PC-3 (cell line): ENCODE results near the gene CHN1. TPM values are rescaled to one million over a fixed set of nuclear protein-coding genes. Genes with fewer than 3 reads are reported as not detected.

Source experiments
- ATAC-seq: fragments of 200-7000 bp; cut with Tn5 transposase; 2 replicates; pipeline ENCODE4 v1.9.1; 2020; ENCODE audit warnings: mild to moderate bottlenecking, moderate library complexity
- BruUV-seq: library from RNA; stranded (reverse); fragments of 400-500 nt; replicated peaks from 2 replicates; lab custom pipeline; 2021; lab: Mats Ljungman, UMichigan
- CTCF ChIA-PET: fragments of 300-600 bp; sonication (Branson Sonifier 250); formaldehyde crosslinking; loops from one replicate; lab custom pipeline; 2022; ENCODE audit warnings: antibody characterized with exemption; lab: Charles Lee
- POLR2A ChIA-PET: fragments of 300-600 bp; sonication (Branson Sonifier 250); formaldehyde crosslinking; loops from one replicate; lab custom pipeline; 2022; ENCODE audit warnings: antibody characterized with exemption; ENCODE audit not compliant: unreplicated experiment; lab: Charles Lee
- DNase-seq: peaks from one replicate; pipeline ENCODE4 v3.0.0-alpha.2; 2015
- H2AFZ ChIP-seq: fragments of 300-600 bp; sonication (generic); 2 replicates; pipeline ENCODE4 v1.6.0; 2016; ENCODE audit warnings: antibody characterized with exemption, low read length
- H3F3A ChIP-seq: fragments of 300-600 bp; sonication (generic); one replicate; pipeline ENCODE4 v1.6.0; 2017; ENCODE audit warnings: antibody characterized with exemption, low read length, control low read depth, mild to moderate bottlenecking; ENCODE audit not compliant: unreplicated experiment
- H3K27ac ChIP-seq: fragments of 300-600 bp; sonication (generic); 2 replicates; pipeline ENCODE4 v1.5.1; 2016; ENCODE audit warnings: mild to moderate bottlenecking, low read length
- H3K27me3 ChIP-seq: fragments of 300-600 bp; sonication (generic); 2 replicates; pipeline ENCODE4 v1.6.1; 2016; ENCODE audit warnings: low read length, mixed read lengths
- H3K36me3 ChIP-seq: fragments of 300-600 bp; sonication (generic); 2 replicates; pipeline ENCODE4 v1.6.1; 2016; ENCODE audit warnings: low read depth, mixed run types, low read length, mixed read lengths
- H3K4me1 ChIP-seq: fragments of 300-600 bp; sonication (generic); 2 replicates; pipeline ENCODE4 v1.5.1; 2016; ENCODE audit warnings: low read length; ENCODE audit not compliant: insufficient read depth
- H3K4me2 ChIP-seq: fragments of 300-600 bp; sonication (generic); 2 replicates; pipeline ENCODE4 v1.6.0; 2016; ENCODE audit warnings: low read length
- H3K4me3 ChIP-seq: fragments of 300-600 bp; sonication (generic); 2 replicates; pipeline ENCODE4 v1.5.1; 2016; ENCODE audit warnings: mild to moderate bottlenecking, low read length, mixed read lengths
- H3K79me2 ChIP-seq: fragments of 300-600 bp; sonication (generic); 2 replicates; pipeline ENCODE4 v1.6.1; 2017; ENCODE audit warnings: low read length, mixed read lengths
- H3K9ac ChIP-seq: fragments of 300-600 bp; sonication (generic); 2 replicates; pipeline ENCODE4 v1.6.0; 2016; ENCODE audit warnings: mild to moderate bottlenecking, low read length
- H3K9me2 ChIP-seq: fragments of 300-600 bp; sonication (generic); replicated peaks from 2 replicates; pipeline ENCODE4 v1.6.1; 2016; ENCODE audit warnings: mixed run types, low read length, mixed read lengths
- H3K9me3 ChIP-seq: fragments of 300-600 bp; sonication (generic); 2 replicates; pipeline ENCODE4 v1.6.1; 2016; ENCODE audit warnings: low read length, mixed read lengths
- H4K20me1 ChIP-seq: fragments of 300-600 bp; sonication (generic); 2 replicates; pipeline ENCODE4 v1.6.1; 2016; ENCODE audit warnings: low read length, mixed read lengths
- EZH2 ChIP-seq: fragments of 300-600 bp; sonication (generic); IDR thresholded peaks from one replicate; pipeline ENCODE4 v1.6.1; 2017; ENCODE audit warnings: antibody characterized with exemption, mild to moderate bottlenecking, low read length; ENCODE audit not compliant: unreplicated experiment
- EZH2phosphoT487 ChIP-seq: fragments of 300-600 bp; sonication (generic); IDR thresholded peaks from 2 replicates; pipeline ENCODE4 v1.6.1; 2018; ENCODE audit warnings: mild to moderate bottlenecking, antibody characterized with exemption, low read length, borderline replicate concordance
- intact Hi-C: fragments of 100-400 bp; cut with micrococcal nuclease; formaldehyde crosslinking; loops from 2 replicates; pipeline ENCODE4 v1.9.0; 2023
- total RNA-seq: library from RNA; depleted of rRNA; stranded (reverse); fragments of >200 nt; gene quantifications from 2 replicates; pipeline ENCODE4 v1.2.3, GENCODE V29; 2014
- TF ChIP-seq, protein P1 (sequence below): fragments of 300-600 bp; sonication (generic); conservative IDR thresholded peaks from 2 replicates; pipeline ENCODE4 v1.5.1; 2017; ENCODE audit warnings: antibody characterized with exemption, low read depth, mild to moderate bottlenecking, low read length

Gene CHN1
- total RNA-seq, 1 experiment from 2014 or later: 7.8 TPM

DNA sequence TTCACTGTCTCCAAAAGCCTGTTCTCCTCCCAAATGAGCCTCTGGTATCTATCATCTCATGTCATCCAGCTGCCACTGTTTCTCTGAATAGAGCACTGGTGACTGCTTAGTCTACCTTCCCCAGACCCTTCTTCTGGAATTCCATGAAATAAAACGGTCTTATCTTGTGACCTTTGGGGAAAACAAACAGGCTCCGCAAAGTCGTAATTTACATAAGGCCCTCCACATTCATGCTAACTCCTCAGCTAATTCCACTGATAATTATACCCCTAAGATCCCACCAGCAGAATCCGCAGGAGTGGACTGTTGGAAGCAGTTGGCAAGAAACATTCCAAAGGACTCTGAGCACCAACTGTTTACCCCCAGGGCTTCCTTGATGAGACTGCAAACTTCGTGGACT lies 33.9 kb upstream of the CHN1 start:
- intact Hi-C loops: loop anchor here (10.0 kb wide), 1 partner anchor 1056 kb away; the partner anchor contains the start of genes HOXD12 and HOXD13

DNA sequence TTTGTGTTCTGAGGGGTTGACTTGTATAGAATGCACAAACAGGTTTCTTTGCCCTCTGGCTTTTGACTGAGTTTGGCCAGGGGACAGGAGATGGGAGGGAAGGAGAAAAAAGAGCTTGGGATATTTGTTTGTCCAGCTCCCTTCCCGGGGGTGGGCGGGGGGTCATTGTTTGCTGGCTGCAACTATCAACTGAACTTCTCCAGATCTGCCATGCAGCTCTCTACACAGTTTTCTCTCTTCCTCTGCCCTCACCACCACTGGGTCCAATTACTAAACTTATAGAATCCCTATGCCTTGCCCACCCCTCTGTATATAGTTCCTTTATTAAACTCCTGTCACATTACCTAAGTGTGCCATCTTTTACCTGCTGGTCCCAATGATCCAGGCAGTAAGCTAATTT lies 32.8 kb upstream of the CHN1 start:
- intact Hi-C loops: loop anchor here (10.0 kb wide), 1 partner anchor 1057 kb away; the partner anchor contains the start of genes HOXD12 and HOXD13
- Histone ChIP-seq H3K27ac (no peak overlapping the region), H3F3A (no peaks in the 10 kb centered on the region), H3K9me3 (no peaks in the 10 kb centered on the region), H3K4me3 (no peak overlapping the region), H2AFZ (no peak overlapping the region), H3K4me2 (no peak overlapping the region), H3K79me2 (no peaks in the 10 kb centered on the region), H4K20me1 (no peaks in the 10 kb centered on the region), H3K36me3 (no peaks in the 10 kb centered on the region), H3K4me1 (no peaks in the 10 kb centered on the region), H3K27me3 (no peaks in the 10 kb centered on the region), H3K9me2 (no peaks in the 10 kb centered on the region), H3K9ac (no peak overlapping the region)
- DNase-seq (no peak), ATAC-seq (no peak)
- ChIA-PET CTCF (no interaction called here), POLR2A (no interaction called here)
- TF ChIP-seq, protein P1, sequence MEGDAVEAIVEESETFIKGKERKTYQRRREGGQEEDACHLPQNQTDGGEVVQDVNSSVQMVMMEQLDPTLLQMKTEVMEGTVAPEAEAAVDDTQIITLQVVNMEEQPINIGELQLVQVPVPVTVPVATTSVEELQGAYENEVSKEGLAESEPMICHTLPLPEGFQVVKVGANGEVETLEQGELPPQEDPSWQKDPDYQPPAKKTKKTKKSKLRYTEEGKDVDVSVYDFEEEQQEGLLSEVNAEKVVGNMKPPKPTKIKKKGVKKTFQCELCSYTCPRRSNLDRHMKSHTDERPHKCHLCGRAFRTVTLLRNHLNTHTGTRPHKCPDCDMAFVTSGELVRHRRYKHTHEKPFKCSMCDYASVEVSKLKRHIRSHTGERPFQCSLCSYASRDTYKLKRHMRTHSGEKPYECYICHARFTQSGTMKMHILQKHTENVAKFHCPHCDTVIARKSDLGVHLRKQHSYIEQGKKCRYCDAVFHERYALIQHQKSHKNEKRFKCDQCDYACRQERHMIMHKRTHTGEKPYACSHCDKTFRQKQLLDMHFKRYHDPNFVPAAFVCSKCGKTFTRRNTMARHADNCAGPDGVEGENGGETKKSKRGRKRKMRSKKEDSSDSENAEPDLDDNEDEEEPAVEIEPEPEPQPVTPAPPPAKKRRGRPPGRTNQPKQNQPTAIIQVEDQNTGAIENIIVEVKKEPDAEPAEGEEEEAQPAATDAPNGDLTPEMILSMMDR: no peak
- TF ChIP-seq EZH2phosphoT487 (no peak), EZH2 (no peak)
- BruUV-seq: no TSS peak

More for the DNA sequence above, 33.9 kb upstream of the CHN1 start:
- Histone ChIP-seq H3K36me3 (no peaks in the 10 kb centered on the region), H3F3A (no peaks in the 10 kb centered on the region), H3K27ac (no peak overlapping the region), H2AFZ (no peak overlapping the region), H3K79me2 (no peaks in the 10 kb centered on the region), H3K27me3 (no peaks in the 10 kb centered on the region), H3K4me2 (no peak overlapping the region), H3K9me3 (no peaks in the 10 kb centered on the region), H3K4me1 (no peaks in the 10 kb centered on the region), H3K9me2 (no peaks in the 10 kb centered on the region), H3K4me3 (no peak overlapping the region), H3K9ac (no peak overlapping the region), H4K20me1 (no peaks in the 10 kb centered on the region)
- ATAC-seq: no peak
- TF ChIP-seq EZH2phosphoT487 (no peak), EZH2 (no peak)
- TF ChIP-seq, protein P1: no peak
- DNase-seq: no peak
- CTCF ChIA-PET: no interaction called here
- POLR2A ChIA-PET: no interaction called here
- BruUV-seq: no TSS peak

DNA sequence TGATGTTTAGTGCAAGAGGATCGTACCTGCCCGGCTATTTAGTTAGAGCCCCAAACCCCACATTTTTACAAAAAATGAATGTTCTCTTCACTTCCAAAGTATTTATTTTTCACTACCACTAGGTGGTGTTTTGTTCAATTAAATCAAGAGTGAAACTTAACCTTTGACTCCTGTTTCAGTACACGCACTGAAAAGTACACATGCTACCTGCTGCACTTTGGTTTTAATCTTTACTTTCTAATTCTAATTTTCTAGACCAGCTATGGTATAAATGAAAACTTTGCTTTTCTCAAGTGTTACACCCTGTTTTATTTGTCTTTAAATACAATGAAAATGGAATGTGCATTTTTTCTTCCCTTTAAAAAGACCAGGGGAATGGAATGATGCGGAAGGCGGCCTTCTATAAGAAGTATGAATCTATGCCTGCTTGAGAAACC lies 31.4 kb upstream of the CHN1 start:
- CTCF ChIA-PET: no interaction called here
- Histone ChIP-seq H2AFZ (peak overlapping the region; percentile 64), H3K9ac (no peak overlapping the region), H3K79me2 (no peaks in the 10 kb centered on the region), H4K20me1 (no peaks in the 10 kb centered on the region), H3K4me2 (peak overlapping the region; percentile 54), H3K4me1 (no peaks in the 10 kb centered on the region), H3K27ac (no peak overlapping the region), H3K9me3 (no peaks in the 10 kb centered on the region), H3K36me3 (no peaks in the 10 kb centered on the region), H3K9me2 (no peaks in the 10 kb centered on the region), H3K27me3 (no peaks in the 10 kb centered on the region), H3F3A (no peaks in the 10 kb centered on the region), H3K4me3 (no peak overlapping the region)
- peak; percentile 49; the same call in 1 of the 2 replicates for ATAC-seq
- intact Hi-C loops: loop anchor here (1.0 to 10.0 kb wide), 3 partner anchors 151 to 1058 kb away; partner anchors contain the start of genes HOXD12 and HOXD13
- BruUV-seq: no TSS peak
- POLR2A ChIA-PET: no interaction called here
- no peak for TF ChIP-seq EZH2phosphoT487
- TF ChIP-seq, protein P1: peak; percentile 69
- peak; percentile 58 for DNase-seq
